ENCODE measurements around the gene ARPC1A.

Gene ARPC1A

DNA sequence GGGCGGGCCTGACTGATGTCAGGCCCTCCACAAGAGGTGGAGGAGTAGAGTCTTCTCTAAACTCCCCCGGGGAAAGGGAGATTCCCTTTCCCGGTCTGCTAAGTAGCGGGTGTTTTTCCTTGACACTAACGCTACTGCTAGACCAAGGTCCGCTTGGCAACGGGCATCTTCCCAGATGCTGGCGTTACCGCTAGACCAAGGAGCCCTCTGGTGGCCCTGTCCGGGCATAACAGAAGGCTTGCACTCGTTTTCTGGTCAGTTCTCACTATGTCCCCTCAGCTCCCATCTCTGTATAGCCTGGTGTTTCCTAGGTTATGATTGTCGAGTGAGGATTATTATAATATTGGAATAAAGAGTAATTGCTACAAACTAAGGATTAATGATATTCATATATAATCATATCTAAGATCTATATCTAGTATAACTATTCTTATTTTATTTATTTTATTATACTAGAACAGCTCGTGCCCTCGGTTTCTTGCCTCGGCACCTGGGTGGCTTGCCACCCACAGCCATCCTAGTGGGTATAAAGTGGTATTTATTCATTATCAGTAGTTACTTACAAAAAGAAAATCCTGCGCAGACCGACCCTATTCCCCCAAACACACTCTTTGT, 89.9 kb downstream of the ARPC1A start:
- FAIRE-seq = peak; percentile 19
